Astrocyte of the spinal cord (primary cell): ENCODE measurements around the gene NHERF1.

Experiments used
- DNase-seq: peaks from one replicate; pipeline ENCODE4 v3.0.0; 2011; ENCODE audit warnings: low read depth, low spot score
- H3K4me3 ChIP-seq: 2 replicates; pipeline ENCODE4 v1.5.1; 2011; ENCODE audit warnings: low read depth, mild to moderate bottlenecking, low read length, moderate library complexity
- CTCF ChIP-seq: IDR thresholded peaks from 2 replicates; pipeline ENCODE4 v1.5.1; 2012; ENCODE audit warnings: low read depth, mild to moderate bottlenecking, low read length, inconsistent platforms
- in situ Hi-C: cut with HindIII; loops from 2 replicates; pipeline ENCODE4 v1.10.0; 2017; ENCODE audit warnings: low sequenced_read_pairs

NHERF1 gene

GRCh38 chr17:74785981-74786360 is 37.5 kb downstream of the NHERF1 start:
- DNase-seq: no peak
- in situ Hi-C loops: no loop called here
- no peak overlapping the region for H3K4me3 ChIP-seq
- no peak for TF ChIP-seq CTCF

GRCh38 chr17:74786431-74787055 is 38.1 kb downstream of the NHERF1 start:
- H3K4me3 ChIP-seq: no peak overlapping the region
- TF ChIP-seq CTCF: no peak
- DNase-seq: no peak
- in situ Hi-C loops: no loop called here

GRCh38 chr17:74790161-74791058 is 42.0 kb downstream of the NHERF1 start:
- in situ Hi-C loops: no loop called here
- TF ChIP-seq CTCF: no peak
- no peak for DNase-seq
- H3K4me3 ChIP-seq: no peak overlapping the region

GRCh38 chr17:74792586-74793105 is 44.2 kb downstream of the NHERF1 start:
- in situ Hi-C loops: no loop called here
- no peak overlapping the region for H3K4me3 ChIP-seq
- TF ChIP-seq CTCF: no peak
- DNase-seq: no peak

GRCh38 chr17:74795327-74796020 is 47.0 kb downstream of the NHERF1 start:
- H3K4me3 ChIP-seq: no peak overlapping the region
- DNase-seq: no peak
- TF ChIP-seq CTCF: no peak
- in situ Hi-C loops: no loop called here

- in situ Hi-C loops: no loop called here
- DNase-seq: no peak
- no peak overlapping the region for H3K4me3 ChIP-seq
- no peak for TF ChIP-seq CTCF
Observed at GRCh38 chr17:74796211-74796610, 47.8 kb downstream of the NHERF1 start.
